ENCODE results near the gene SPDYE6.

- TF ChIP-seq CTCF (IDR thresholded peaks at IDR 0.05; ENCODE audit: low read depth, low read length) (no peak), EZH2phosphoT487 (IDR thresholded peaks at IDR 0.05; ENCODE audit: low read depth) (no peak)
Measured at GRCh38 chr7:102326157-102326889, 29.9 kb downstream of the SPDYE6 start.

Data from OCI-LY3 (cell line).